H4 (cell line): ENCODE results near the gene SETD1B. TPM values are rescaled to one million over a fixed set of nuclear protein-coding genes. Genes with fewer than 3 reads are reported as not detected.
"Not testable (repeated sequence)": the region's sequence is repeated elsewhere in the genome, so short reads cannot be mapped to it uniquely, and the experiment has no call there.

Experiments
- DNase-seq: peaks from one replicate; pipeline ENCODE4 v3.0.0-alpha.2; 2015; ENCODE audit warnings: low spot score
- total RNA-seq: library from RNA; depleted of rRNA; stranded (reverse); fragments of >200 nt; shearing (Covaris generic); gene quantifications from 2 replicates; pipeline ENCODE4 v1.2.3, GENCODE V29; 2014

The SETD1B gene
- total RNA-seq, 1 experiment from 2014 or later, result 2.1 TPM

DNA sequence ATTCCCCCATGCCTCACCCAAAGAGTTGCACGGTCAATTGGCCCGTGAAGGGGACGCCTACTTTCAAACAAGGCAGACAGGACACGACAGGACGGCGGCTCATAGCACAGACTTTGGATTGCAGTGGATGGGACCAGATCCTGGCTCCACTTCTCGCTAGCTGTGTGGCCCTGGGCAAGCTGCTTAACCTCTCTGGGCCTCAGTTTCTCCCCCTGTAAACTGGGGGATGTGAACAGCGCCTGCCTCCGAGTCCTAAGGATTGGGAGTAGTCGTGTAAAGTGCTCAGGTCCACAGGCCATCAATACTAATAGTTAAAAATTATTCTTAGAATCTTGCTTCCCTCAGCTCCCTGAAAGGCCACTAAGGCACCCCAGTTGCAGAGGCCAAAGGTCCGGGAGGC is 23.4 kb upstream of the SETD1B start:
- no peak for DNase-seq

DNA sequence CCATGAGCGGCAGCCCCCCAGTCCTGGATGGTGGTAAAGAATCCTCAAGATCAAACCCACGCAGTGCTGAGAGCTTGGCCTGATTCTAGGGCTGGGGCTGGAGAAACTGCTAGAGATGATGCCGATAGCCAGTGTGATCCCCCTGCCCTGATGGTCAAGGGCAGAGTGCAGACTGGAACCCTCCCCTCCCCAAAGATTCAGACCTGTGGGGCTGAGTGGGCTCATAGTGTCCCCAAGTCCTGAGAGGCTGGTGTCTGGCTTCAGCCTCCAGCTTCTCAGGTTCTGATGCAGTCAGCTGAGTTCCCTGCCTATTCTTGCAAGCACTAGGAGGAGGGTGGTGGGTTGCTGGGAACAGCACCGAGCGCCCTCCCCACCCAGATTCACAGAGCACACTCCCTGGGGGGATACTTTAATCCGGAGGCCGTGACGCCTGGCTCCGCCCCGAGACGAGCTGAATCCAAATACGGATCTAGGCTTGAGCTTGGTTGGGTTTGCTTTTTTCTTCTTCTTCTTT is 22.3 kb upstream of the SETD1B start:
- no peak for DNase-seq

DNA sequence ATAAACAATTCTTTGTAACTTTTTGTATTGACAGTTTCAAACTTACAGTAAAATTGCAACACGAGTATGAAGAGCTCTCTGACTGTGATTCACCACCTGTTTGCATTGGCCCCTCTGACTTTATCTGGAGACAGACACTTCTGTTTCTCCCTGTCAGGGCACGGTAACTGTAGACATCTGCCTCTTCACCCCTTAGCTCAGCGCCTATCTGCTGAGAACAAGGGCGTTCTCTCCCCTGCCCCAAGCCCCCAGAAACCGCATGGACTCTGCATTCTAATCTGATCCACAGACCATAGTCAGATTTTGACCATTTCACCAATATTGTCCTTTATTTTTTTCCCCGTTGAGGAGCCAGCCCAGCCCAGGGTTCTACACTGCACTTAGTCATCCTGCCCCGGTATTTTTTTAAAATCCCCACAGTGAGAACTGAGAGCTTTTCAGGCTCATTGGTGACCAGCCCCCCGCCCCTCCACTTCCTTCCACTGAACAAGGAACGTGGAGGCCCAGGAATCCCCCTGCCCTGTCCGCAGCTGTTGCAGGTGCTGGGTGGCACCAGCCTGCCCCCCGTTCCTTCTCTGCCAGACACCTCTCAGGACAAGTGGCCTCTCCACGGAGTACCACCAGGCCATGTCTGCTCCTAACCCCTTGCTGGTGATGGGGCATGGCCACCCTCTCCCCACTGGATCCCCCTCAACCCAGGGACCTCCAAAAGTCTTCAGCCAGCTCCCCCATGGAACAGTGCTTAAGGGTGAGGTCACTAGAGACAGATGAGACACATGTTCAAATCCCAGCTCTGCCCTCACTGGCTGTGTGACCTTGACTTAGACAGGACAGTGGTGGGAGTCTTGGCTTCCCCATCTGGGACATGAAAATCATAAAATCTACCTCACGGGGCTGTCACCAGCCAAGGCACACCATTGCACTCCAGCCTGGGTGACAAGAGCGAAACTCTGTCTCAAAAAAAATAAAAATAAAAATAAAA is 21.5 kb upstream of the SETD1B start:
- DNase-seq, result no peak

DNA sequence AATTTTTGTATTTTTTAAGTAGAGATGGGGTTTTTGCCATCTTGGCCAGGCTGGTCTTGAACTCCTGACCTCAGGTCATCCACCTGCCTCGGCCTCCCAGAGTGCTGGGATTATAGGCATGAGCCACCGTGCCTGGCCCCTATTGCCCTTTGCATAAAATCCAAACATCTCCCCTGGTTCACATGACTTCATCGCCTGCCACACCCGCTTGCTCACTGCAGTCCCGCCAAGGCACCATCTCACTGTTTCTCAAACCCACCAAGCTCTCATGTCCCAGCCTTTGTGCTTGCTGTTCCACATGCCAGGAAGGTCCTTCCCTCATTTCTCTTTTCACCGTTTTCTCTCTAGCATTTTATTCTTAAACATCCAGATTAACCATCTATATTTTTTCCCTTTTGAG is 20.0 kb upstream of the SETD1B start:
- DNase-seq, result no peak

DNA sequence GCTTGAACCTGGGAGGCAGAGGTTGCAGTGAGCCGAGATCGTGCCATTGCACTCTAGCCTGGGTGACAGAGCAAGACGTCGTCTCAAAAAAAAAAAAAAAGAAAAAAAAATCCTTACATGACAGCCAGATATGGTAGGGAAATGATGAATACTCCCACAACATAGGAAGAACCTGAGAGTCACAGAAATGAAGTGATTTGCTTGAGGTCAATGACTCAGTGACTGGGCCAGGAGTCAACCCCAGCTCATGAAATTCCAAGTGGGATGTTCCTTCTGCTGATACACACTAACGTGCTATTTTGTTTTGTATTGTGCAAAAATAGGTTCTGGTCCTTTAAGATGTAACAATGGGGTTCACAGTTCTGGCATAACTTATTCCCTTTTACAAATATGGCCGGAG is 19.3 kb upstream of the SETD1B start:
- peak; percentile 72 for DNase-seq

DNA sequence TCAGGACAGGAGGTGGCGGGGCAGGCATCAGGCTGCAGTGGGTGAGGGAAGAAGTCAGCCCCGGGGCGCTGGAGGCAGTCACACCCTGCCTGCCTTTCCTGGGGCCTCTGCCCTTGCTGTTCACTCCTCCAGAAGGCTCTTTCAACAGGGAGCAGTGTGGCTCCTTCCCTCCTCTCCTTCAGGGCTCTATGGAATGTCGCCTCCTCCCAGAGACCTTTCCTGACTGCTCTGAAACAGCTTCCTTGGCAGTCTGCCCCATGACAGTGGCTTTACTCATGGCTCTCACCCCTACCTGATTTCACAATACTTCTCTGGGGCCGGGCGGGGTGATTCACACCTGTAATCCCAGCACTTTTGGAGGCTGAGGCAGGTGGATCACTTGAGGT is 17.4 kb upstream of the SETD1B start:
- peak; percentile 86 for DNase-seq

DNA sequence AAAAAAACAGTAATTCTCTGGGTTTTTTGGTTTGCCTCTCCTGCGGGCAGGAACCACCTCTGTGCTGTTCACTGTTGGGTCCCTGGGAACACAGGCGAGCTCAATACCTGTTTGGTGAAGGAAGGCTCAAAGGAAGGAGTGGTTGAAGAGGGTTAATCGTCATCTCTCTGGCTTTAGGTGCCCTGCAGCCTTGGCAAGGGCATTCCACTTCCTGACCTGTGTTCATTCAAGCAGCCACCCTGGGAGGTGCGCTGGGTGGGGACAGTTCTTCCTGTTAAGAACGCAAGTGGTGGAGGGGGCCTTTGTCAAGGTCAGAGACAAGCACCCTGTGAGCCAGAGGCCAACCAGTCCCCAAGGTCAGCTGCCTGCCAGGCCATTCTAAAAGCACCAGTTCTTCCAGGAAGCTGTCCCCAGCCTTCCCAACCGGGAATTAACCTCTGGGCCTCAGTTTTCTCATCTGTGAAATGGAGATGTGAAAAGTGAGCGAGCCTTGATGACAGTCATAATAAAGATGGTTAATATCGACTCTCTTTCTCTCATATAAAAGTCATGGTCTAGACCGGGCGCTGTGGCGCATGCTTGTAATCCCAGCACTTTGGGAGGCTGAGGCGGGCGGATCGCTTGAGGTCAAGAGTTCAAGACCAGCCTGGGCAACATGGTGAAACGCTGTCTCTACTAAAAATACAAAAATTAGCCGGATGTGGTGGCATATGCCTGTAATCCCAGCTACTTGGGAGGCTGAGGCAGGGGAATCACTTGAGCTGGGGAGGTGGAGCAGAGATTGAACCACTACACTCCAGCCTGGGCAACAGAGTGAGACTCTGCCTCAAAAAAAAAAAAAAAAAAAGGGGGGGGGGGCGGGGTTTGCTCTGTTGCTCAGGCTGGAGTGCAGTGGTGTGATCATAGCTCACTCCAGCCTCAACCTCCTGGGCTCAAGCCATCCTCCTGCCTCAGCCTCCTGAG is 16.5 kb upstream of the SETD1B start:
- DNase-seq, result no peak

DNA sequence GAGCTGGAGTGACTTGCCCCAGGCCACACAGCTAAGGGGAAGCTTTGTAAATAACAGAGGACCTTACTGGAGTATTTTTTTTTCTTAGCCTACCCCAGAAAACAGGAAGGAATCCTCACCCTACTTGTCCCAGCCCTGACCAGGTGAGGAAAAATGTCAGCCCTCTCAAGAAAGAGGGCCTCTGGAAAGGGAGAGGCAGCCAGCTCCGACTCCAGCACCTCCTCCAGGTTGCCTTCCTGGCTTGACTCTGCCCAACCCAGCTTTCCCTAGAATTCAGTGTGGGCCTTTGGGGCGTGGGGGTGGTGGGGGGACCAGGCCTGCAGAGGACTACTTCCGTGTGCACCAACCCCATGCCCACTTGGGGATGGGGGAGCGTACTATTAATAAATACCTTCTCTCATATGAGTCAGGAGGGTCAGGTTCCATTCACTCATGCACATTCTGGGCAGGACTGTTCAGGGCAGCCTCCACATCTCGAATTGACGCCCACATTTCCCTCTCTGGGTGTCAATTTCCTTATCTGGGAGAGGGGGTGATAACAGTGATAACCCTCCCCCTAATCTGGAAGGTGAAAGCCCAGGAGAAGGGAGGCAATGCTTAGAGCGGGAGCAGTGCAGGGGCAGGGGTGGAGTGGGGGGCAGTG is 15.5 kb upstream of the SETD1B start:
- DNase-seq, result no peak

DNA sequence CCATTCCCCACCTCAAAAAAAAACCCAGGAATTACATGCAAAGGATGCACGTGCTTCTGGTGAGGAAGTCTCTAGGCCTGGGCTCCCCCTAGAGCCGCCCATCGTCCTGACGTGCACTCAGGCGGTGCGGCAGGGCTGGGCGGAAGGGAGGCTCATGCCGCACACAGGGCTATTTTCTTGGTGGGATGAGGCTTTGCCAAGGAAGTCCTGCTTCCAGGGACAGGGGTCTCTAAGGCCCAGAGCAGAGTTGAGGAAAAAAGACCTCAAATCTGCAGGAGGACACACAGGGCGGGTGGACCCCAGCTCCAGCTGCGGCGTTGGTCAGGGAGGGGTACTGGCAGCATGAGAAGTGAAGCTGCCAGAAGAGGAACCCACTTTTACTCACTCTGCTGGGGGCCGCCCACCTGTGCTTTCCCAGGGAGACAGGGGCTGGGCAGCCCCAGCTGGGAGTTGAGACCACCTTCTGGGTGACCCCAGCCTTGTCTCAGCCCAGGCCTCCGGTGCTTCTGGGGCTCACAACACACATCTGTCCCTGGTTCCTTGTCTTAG is 14.5 kb upstream of the SETD1B start:
- no peak for DNase-seq

DNA sequence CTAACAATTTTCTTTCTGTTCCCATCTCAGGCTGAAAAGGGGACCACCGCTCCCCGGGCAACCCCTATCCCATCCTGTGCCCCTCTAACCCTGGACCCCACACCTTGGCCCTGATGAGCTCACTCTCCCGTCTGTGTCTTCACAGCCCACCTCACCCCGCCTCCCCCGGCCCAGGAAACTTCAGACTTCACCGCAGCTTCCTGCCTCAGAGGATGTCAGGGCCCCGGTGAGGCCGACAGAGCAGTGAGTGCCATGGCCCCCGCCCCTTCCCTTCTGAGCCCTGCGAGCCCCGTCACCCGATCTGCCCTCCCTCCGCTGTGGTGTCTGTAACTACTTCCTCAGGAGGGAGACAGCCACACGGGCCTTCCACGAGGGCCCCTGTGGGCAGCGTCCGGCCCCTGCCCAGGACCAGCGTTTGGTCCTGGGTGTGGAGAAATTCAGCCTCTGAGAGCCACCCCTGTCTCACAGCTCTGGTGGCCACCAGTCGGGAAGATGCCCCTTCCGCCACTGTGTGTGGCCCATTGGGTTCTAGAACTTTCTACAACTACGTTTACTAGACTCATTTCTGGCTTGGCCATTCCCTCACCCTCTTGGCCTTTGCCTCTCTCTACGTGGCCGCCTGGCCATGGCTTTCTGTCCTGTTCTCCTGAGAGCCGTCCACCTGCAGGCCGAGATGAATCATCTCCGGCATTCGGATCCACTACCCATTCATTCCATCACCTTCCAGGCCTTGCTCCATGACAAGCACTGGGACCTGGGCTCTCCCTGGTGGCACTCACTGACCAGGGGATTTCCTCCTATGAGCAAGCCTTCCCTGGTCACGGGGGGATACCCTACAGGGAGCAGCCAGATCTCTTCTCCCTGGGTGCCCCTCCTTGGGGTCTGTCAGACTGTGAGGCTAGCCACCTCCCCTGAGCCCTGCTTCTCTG is 13.7 kb upstream of the SETD1B start:
- no peak for DNase-seq

DNA sequence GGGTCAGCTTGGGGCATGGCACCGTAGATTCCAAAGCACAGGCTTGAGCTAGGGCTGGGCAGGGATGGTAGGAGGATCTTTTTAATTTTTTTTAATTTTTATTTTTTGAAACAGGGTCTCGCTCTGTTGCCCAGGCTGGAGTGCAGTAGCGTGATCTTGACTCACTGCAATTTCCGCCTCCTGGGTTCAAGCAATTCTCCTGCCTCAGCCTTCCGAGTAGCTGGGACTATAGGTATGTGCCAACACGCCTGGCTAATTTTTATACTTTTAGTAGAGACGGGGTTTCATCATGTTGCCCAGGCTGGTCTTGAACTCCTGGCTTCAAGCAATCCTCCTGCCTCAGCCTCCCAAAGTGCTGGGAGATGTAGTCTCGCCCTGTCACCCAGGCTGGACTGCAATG is 13.0 kb upstream of the SETD1B start:
- not testable (repeated sequence) for DNase-seq

DNA sequence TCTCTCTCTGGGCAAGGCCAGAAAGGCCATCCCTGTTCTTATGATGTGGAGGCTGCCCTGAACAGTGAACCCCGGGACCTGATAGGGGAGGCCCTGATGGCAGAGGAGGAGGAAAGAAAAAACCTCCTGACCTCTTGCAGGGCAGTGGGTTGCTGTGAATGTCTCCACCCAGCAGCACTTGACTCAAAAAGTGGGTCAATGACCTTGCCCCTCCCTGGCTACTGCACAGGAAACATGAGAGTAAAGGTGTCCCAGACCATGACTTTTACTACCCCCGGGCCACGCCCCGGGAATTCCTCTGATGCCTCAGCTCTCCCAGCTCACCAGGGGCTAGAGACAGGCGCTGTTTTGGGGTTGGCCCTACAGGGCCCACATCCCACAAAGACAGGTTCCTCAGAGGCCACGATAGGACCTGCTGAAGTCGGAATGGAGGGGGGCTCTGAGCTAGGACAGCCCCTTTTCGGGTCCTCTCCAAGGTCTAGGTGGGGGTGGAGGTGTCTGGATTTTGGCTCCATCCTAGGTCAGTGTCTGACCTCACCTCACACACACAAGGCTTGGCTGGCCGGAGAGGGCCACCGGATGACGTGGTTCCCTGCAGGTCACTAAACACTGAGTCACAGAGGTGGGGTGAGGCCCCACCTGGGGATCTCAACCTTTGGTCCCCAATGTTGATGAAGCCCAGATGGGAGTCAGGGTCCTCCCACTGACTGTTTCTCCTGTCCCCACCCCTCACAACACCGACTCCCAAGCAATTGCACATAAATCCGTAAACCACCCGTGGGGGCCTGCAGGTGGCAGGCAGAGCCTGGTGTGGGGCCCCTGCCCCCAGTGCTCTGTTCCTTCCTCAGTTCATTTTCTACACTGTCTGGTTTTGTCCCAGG is 11.9 kb upstream of the SETD1B start:
- DNase-seq, result no peak

DNA sequence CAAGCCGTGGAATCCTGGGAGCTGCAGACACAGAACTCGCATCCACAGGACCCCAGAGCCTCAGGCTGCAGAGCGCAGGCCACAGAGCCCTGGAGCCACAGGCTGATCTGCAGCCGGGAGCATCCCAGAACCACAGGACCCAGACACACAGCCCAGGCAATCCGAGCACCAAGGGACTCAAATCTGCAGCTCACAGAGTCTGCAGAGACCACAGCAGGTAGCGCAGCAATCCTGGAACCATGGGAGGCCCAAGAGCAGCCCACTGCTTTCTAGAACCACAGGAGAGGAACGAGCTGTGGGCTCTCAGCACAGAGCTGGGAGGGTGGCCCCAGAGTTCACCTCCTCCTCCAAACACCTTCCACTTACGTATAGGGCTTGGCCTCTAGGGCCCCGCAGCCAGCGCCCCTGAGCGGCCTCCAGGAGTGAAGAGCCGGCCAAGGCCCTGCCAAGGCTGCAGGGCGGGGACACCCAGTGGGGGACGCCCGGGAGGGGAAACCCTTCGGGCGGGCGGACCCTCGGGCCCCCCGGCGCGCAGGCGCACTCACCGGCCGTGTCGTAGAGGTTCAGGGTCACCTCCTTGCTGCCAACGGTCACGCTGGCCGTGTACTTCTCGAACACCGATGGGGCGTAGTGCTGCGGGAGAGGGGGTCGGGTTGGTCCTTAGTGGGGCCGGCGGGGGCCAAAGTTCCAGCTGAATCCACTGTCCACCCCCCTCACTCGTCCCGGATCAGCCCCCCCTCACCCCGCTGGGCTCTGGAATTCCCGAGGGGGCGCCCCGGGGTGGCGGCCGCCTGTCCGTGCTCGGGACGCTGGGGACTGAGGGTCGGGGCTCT is 11.0 kb upstream of the SETD1B start:
- DNase-seq, result no peak

DNA sequence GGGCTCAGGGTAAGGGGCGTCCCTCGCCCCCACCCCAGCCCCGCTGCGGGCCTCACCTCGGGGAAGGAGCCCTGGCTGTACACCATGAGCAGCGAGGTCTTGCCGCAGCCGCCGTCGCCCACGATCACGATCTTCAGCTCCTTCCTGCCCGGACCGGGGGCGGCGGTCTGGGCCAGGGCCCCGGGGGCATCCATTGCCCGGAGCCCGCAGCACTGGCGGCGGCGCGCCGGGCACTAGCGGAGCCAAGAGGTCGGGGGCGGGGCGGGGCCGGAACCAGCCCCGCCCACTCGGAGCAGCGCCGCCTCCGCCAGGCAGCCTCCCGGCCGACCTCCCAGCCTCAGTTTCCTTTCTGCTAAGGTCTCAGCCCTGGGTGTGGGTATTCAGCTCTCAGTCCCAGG is 10.4 kb upstream of the SETD1B start, which contains the start of gene RHOF:
Gene RHOF (minus strand): TSS at position 249 of the 398 bp plus-strand sequence. CDS start 55 bp downstream, at position 194.
- no peak for DNase-seq

DNA sequence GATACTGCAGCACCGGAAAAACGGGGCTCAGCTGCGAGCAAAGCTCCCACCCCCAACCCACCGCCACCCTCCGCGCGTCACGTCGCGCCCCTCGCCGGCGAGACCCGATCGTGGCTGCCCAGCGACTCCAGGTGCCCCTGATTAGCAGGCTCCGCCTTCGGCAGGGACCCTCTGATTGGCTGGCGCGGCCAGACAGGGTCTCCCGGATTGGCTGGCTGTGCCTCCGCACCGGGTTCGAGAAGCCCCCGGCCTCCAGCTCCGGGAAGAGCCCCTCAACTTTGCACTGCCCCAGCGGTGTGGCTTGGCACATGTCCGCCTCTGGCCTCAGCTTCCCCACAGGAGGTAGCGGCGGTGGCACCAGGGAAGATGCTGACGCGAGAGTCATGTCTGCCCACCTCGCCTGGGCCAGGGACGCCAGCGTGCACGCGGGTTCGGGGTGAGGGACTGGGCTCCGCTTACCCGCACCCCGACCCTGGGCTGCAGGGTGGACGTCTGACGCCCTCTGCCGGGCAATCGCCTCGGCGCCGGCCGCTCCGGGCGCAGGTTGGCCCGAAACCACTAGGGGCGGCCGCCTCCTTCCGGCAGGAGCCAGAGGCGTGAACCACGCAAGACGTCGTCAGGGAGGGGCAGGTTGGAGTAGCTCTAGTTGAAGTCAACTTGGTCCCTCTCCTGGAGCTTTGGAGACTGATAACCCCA is 9.8 kb upstream of the SETD1B start:
- DNase-seq, result peak; percentile 86

DNA sequence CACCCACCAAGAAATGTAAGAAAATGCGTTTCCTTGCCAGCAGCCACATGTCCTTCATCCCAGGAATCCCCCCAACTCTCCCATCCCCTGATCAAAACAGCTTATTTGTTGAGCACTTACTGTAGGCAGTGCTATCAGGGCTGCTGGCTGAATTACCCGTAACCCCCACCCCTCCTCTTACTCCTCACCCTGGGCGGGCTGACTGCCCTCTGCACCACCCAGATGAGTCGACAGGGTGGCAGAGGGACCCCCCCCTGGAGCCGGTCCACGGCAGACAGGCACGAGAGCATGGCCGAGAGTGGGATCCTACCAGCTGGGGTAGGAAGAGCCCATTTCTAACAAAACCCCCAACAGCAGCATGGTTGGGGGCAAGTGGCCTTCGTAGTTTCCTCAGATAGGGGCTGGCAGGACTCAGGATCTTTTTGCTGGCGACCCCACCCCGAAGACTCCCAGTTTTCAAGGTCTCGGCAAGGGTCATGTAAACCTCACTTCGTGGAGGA is 9.2 kb upstream of the SETD1B start:
- DNase-seq, result no peak
